Upper lobe of left lung (tissue), 6 donors: ENCODE measurements around the gene ARPC5. TPM values are rescaled to one million over a fixed set of nuclear protein-coding genes. Genes with fewer than 3 reads are reported as not detected.

Experiments used
- ATAC-seq, 2 donors: fragments of 200-7000 bp; cut with Tn5 transposase; one replicate each; pipeline ENCODE4 v1.9.1; 2022; ENCODE audit warnings: mild to moderate bottlenecking in 2 of 2, moderate library complexity in 2 of 2; ENCODE audit not compliant: low FRiP score in 2 of 2
- DNase-seq, 2 donors: peaks; one replicate each; pipeline ENCODE4 v3.0.0-alpha.2; 2019 to 2020
- H3K27ac ChIP-seq, 4 donors: fragments of 200-600 bp; sonication (generic); one replicate each; pipeline ENCODE4 v1.5.1; 2016 to 2019
- H3K27me3 ChIP-seq, 4 donors: fragments of 200-600 bp; sonication (generic); one replicate each; pipeline ENCODE4 v1.5.1; 2017 to 2019
- H3K36me3 ChIP-seq, 4 donors: fragments of 200-600 bp; sonication (generic); one replicate each; pipeline ENCODE4 v1.5.1; 2016 to 2019
- H3K4me1 ChIP-seq, 4 donors: fragments of 200-600 bp; sonication (generic); one replicate each; pipeline ENCODE4 v1.5.1; 2018 to 2019
- H3K4me3 ChIP-seq, 4 donors: fragments of 200-600 bp; sonication (generic); one replicate each; pipeline ENCODE4 v1.5.1; 2017 to 2019; ENCODE audit warnings: mild to moderate bottlenecking in 2 of 4, moderate library complexity in 1 of 4
- H3K9me3 ChIP-seq, 4 donors: fragments of 200-600 bp; sonication (generic); one replicate each; pipeline ENCODE4 v1.5.1; 2018 to 2019
- EP300 ChIP-seq, 4 donors: sonication (generic); formaldehyde crosslinking; IDR thresholded peaks; one replicate each; pipeline ENCODE4 v1.5.1; 2017; ENCODE audit warnings: antibody characterized with exemption in 4 of 4, control low read depth in 2 of 4
- POLR2A ChIP-seq, 4 donors: fragments of 450-650 bp; IDR thresholded peaks; one replicate each; pipeline ENCODE4 v1.5.1; 2016 to 2017; ENCODE audit warnings: antibody characterized with exemption in 4 of 4, mild to moderate bottlenecking in 2 of 4
- POLR2AphosphoS5 ChIP-seq, 2 donors: sonication (generic); formaldehyde crosslinking; IDR thresholded peaks; one replicate each; pipeline ENCODE4 v1.5.1; 2017; ENCODE audit warnings: antibody characterized with exemption in 2 of 2
- WGBS, 2 donors: methylation state at CpG; one replicate each; pipeline ENCODE4 v1.1.5; 2017 to 2018; 5-methylcytosine and 5-hydroxymethylcytosine counted together
- total RNA-seq, 6 donors: library from RNA; depleted of rRNA in 4 of 6; stranded (reverse); fragments of >200 nt in 4 of 6; gene quantifications; one replicate each; pipeline versions ENCODE4 v1.1.0 to v1.2.1, GENCODE V29; 2016 to 2021
- TF ChIP-seq, protein P1 (sequence below), 6 experiments: fragments of 450-650 bp in 4 of 6; fragments of 200-600 bp in 2 of 6; sonication (generic) in 2 of 6; IDR thresholded peaks; one replicate each; pipeline ENCODE4 v1.5.1; 2016 to 2019; ENCODE audit warnings: antibody characterized with exemption in 6 of 6
- donor health status: DM: no; HTN: no; CAD: no; lungs with moderate emphysema.
- donor health status: DM: no; HTN: yes; CAD: no; lungs with severe emphysema.

ARPC5 gene
- total RNA-seq, 6 donors from 2014 or later: 28.3 to 193 (median 109) TPM

DNA sequence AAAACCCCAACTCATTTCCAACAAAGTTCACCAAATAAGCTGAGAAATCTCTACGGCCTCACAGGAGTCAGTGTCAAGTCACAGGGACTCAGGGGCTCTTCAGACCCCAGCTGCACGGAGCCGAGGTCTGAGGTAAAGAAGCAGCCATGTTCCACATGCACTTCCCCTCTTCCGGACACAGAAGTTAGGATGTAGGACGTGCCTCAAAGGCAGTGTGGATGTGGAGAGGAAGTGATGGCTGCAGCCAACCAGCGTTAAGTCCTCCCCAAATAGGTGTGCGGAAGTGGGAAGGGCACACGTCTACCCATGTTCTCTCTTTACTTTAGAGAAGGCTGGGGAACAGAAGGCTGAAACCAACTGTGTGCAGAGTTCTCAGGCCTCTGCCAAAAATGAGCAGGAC, 30.8 kb downstream of the ARPC5 start:
- TF ChIP-seq, protein P1, sequence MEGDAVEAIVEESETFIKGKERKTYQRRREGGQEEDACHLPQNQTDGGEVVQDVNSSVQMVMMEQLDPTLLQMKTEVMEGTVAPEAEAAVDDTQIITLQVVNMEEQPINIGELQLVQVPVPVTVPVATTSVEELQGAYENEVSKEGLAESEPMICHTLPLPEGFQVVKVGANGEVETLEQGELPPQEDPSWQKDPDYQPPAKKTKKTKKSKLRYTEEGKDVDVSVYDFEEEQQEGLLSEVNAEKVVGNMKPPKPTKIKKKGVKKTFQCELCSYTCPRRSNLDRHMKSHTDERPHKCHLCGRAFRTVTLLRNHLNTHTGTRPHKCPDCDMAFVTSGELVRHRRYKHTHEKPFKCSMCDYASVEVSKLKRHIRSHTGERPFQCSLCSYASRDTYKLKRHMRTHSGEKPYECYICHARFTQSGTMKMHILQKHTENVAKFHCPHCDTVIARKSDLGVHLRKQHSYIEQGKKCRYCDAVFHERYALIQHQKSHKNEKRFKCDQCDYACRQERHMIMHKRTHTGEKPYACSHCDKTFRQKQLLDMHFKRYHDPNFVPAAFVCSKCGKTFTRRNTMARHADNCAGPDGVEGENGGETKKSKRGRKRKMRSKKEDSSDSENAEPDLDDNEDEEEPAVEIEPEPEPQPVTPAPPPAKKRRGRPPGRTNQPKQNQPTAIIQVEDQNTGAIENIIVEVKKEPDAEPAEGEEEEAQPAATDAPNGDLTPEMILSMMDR (IDR thresholded peaks at IDR 0.05): no peak
- TF ChIP-seq POLR2AphosphoS5 (IDR thresholded peaks at IDR 0.05): peak in 1 of 2 donors; percentile 27
- peak overlapping the region; percentile 28 to 85 (median 78) for H3K27ac ChIP-seq
- H3K36me3 ChIP-seq: no peaks in the 10 kb centered on the region
- WGBS, 2 donors: 62 to 96% methylated on average over 8 of the region's 8 CpGs
- peak in 1 of 2 donors; percentile 66 for DNase-seq
- H3K4me3 ChIP-seq: no peak overlapping the region
- peak; percentile 47 to 75 for ATAC-seq
- H3K4me1 ChIP-seq: peaks cover 15 to 31% (median 22%) of the 10 kb centered on the region in 4 donors
- no peaks in the 10 kb centered on the region for H3K9me3 ChIP-seq
- no peaks in the 10 kb centered on the region for H3K27me3 ChIP-seq

DNA sequence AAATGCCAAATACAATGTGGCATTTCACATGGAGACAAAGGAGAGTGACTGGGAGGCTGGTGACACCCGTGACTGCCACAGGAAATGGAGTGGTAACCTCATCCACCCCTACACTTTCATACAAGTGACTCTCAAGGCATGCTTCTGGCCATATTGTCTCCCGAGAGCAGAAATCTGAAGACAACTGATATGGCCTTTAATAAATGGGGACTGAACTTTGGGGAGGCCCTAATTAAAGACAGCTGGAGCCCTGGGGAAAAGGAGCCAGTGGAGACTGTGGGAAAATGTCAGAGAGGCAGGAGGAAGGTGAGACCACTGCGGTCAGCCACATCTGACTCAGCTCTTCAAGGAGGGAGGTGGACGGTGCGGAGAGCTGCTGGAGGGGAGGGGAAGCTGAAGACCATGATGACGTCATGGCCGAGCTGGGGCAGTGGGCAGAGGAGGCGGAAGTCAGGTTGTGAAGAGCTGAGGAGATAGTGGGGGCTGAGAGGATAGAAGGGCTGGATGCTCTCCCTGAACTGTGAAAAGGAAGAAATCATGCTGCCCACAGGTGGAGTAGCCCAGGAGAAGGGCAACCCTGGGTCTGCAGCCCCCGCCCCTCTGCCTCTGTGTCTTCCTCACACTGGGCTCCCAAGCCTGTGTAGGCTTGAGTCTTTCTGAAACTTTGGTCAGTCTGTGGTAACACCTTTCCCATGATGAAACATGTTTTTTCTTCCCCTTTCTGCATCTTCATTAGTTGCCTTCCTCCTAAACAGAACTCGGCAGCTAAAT, 31.4 kb downstream of the ARPC5 start:
- 63 to 66% methylated on average over 10 of the region's 10 CpGs for WGBS, 2 donors
- ATAC-seq: peak; percentile 63 to 73
- Histone ChIP-seq H3K27me3 (no peaks in the 10 kb centered on the region), H3K4me3 (no peak overlapping the region), H3K9me3 (no peaks in the 10 kb centered on the region), H3K36me3 (no peaks in the 10 kb centered on the region), H3K27ac (peak overlapping the region; percentile 28 to 85 (median 78)), H3K4me1 (peaks cover 9 to 28% (median 17%) of the 10 kb centered on the region in 4 donors)
- TF ChIP-seq POLR2A (IDR thresholded peaks at IDR 0.05) (peak in 1 of 4 donors; percentile 22), EP300 (IDR thresholded peaks at IDR 0.05) (no peak)
- TF ChIP-seq, protein P1 (IDR thresholded peaks at IDR 0.05): no peak
- peak in 1 of 2 donors; percentile 74 for DNase-seq

- TF ChIP-seq, protein P1 (IDR thresholded peaks at IDR 0.05): no peak
- TF ChIP-seq EP300 (IDR thresholded peaks at IDR 0.05) (no peak), POLR2AphosphoS5 (IDR thresholded peaks at IDR 0.05) (no peak), POLR2A (IDR thresholded peaks at IDR 0.05) (no peak)
- Histone ChIP-seq H3K27me3 (no peaks in the 10 kb centered on the region), H3K4me3 (no peak overlapping the region), H3K27ac (peak overlapping the region in 1 of 4 donors; percentile 85), H3K4me1 (peaks cover 3 to 13% (median 6%) of the 10 kb centered on the region in 4 donors), H3K36me3 (no peaks in the 10 kb centered on the region), H3K9me3 (no peaks in the 10 kb centered on the region)
- DNase-seq (no peak), ATAC-seq (no peak)
- WGBS, 2 donors: 91 to 100% methylated on average over 1 of the region's 1 CpG
Measured at GRCh38 chr1:183602510-183602909, 33.1 kb downstream of the ARPC5 start.

GRCh38 chr1:183600634-183601033, 34.9 kb downstream of the ARPC5 start:
- TF ChIP-seq, protein P1 (IDR thresholded peaks at IDR 0.05): no peak
- TF ChIP-seq POLR2AphosphoS5 (IDR thresholded peaks at IDR 0.05) (no peak), POLR2A (IDR thresholded peaks at IDR 0.05) (no peak), EP300 (IDR thresholded peaks at IDR 0.05) (no peak)
- no peak for ATAC-seq
- H3K36me3 ChIP-seq: no peaks in the 10 kb centered on the region

More at GRCh38 chr1:183600634-183601033, 34.9 kb downstream of the ARPC5 start:
- H3K27ac ChIP-seq: peak overlapping the region; percentile 23 to 75 (median 50)
- H3K27me3 ChIP-seq: no peaks in the 10 kb centered on the region
- no peak for DNase-seq
- no peak overlapping the region for H3K4me3 ChIP-seq
- WGBS, 2 donors: 83 to 87% methylated on average over 3 of the region's 3 CpGs
- H3K9me3 ChIP-seq: no peaks in the 10 kb centered on the region
- H3K4me1 ChIP-seq: peaks cover 0 to 9% (median 3%) of the 10 kb centered on the region in 4 donors
